NT2/D1 (cell line): ENCODE data around the gene MFAP5.
"Not testable (repeated sequence)": the region's sequence is repeated elsewhere in the genome, so short reads cannot be mapped to it uniquely, and the experiment has no call there.

Experiments used
- DNase-seq: peaks from one replicate; pipeline ENCODE4 v3.0.0-alpha.2; 2011; ENCODE audit warnings: low read depth, low spot score
- H3K27me3 ChIP-seq: 2 replicates; pipeline ENCODE4 v1.6.0; 2011; ENCODE audit warnings: mild to moderate bottlenecking; ENCODE audit not compliant: insufficient read length, insufficient read depth
- H3K36me3 ChIP-seq: 2 replicates; pipeline ENCODE4 v1.6.1; 2011; ENCODE audit warnings: mild to moderate bottlenecking, low read length, mixed read lengths; ENCODE audit not compliant: insufficient read depth, insufficient read length
- H3K4me1 ChIP-seq: 2 replicates; pipeline ENCODE4 v1.5.1; 2011; ENCODE audit not compliant: insufficient read depth, insufficient read length
- H3K4me3 ChIP-seq: 2 replicates; pipeline ENCODE4 v1.5.1; 2011; ENCODE audit warnings: low read depth; ENCODE audit not compliant: insufficient read length
- H3K9ac ChIP-seq: 2 replicates; pipeline ENCODE4 v1.6.0; 2011; ENCODE audit warnings: low read depth; ENCODE audit not compliant: insufficient read length
- H3K9me3 ChIP-seq: 2 replicates; pipeline ENCODE4 v1.5.1; 2011; ENCODE audit warnings: mild to moderate bottlenecking, low read length; ENCODE audit not compliant: insufficient read depth
- SUZ12 ChIP-seq: IDR thresholded peaks from 2 replicates; pipeline ENCODE4 v1.6.1; 2011; ENCODE audit not compliant: insufficient read length, insufficient read depth; ENCODE audit errors: extremely low read depth
- YY1 ChIP-seq: IDR thresholded peaks from 2 replicates; pipeline ENCODE4 v1.6.1; 2011; ENCODE audit not compliant: insufficient read length, insufficient read depth
- ZNF274 ChIP-seq: IDR thresholded peaks from 2 replicates; pipeline ENCODE4 v1.6.1; 2011; ENCODE audit warnings: mild to moderate bottlenecking, low read depth, low read length

MFAP5 gene

DNA sequence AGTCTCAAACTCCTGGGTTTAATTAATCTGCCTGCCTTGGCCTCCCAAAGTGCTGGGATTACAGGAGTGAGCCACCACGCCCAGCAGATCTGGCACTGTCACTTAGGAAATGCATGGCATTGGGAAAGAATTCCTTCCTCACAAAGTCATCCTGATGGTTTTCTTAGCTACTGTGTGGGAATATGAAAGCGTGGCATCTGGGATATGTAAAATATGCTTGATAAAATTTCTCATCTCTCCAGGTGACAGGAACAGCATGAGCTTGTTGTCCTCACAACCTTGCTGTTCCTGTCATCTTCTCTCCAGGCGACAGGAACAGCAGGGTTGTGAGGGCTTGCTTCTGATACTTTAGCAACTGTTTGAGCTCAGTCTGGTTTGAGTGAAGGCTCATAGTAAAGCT, 33.9 kb downstream of the MFAP5 start:
- no peaks in the 10 kb centered on the region for H3K27me3 ChIP-seq
- H3K36me3 ChIP-seq: no peaks in the 10 kb centered on the region
- no peaks in the 10 kb centered on the region for H3K4me1 ChIP-seq
- no peak for TF ChIP-seq YY1
- no peak for TF ChIP-seq ZNF274
- no peak for TF ChIP-seq SUZ12
- no peak overlapping the region for H3K4me3 ChIP-seq
- H3K9ac ChIP-seq: no peak overlapping the region
- DNase-seq: no peak
- peaks cover 24% of the 10 kb centered on the region for H3K9me3 ChIP-seq

DNA sequence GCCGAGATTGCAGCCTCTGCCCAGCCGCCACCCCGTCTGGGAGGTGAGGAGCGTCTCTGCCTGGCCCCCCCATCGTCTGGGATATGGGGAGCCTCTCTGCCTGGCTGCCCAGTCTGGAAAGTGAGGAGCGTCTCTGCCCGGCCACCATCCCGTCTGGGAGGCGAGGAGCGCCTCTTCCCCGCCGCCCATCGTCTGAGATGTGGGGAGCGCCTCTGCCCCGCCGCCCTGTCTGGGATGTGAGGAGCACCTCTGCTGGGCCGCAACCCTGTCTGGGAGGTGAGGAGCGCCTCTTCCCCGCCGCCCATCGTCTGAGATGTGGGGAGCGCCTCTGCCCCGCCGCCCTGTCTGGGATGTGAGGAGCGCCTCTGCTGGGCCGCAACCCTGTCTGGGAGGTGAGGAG, 37.9 kb downstream of the MFAP5 start:
- not testable (repeated sequence) for H3K27me3 ChIP-seq, H3K4me3 ChIP-seq, H3K9ac ChIP-seq, H3K4me1 ChIP-seq, DNase-seq, H3K36me3 ChIP-seq
- peaks cover 17% of the 10 kb centered on the region for H3K9me3 ChIP-seq

DNA sequence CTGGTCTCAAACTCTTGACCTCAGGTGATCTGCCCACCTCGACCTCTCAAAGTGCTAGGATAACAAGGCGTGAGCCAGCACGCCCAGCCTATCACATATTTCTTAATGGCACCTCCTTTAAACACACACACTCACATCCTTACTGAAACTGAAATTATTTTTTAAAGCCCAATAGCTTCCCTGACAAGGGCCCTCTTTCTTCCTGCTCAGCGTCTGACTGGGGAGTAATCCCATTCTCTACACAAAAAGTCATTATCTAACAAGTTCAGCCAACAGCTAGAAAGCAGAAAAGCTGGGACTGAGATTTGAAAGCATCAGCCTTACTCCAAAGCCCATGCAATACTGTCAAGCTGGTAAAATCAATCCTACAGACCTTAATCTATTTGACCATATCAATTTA, 40.0 kb downstream of the MFAP5 start:
- Histone ChIP-seq H3K9me3 (peaks cover 17% of the 10 kb centered on the region), H3K27me3 (no peaks in the 10 kb centered on the region), H3K9ac (no peak overlapping the region), H3K4me3 (no peak overlapping the region), H3K4me1 (no peaks in the 10 kb centered on the region), H3K36me3 (no peaks in the 10 kb centered on the region)
- DNase-seq: no peak
- TF ChIP-seq SUZ12 (no peak), ZNF274 (no peak), YY1 (no peak)

DNA sequence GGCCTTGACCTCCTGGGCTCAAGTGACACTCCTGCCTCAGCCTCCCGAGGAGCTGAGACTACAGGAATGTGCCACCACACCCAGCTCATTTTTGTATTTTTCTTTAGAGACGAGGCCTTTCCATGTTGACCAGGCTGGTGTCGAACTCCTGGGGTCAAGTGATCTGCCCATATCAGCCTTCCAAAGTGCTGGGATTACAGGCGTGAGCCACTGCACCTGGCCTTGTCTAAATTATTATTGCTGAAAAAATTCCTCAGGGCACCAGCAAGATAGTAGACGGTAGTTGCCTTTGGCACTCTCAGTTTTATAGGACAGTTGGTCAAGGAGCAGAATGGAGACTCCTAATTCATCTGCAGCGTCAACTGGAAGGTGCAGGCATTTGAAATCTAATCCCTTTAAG, 47.4 kb downstream of the MFAP5 start:
- no peaks in the 10 kb centered on the region for H3K36me3 ChIP-seq
- peaks cover 5% of the 10 kb centered on the region; the same call in 1 of the 2 replicates for H3K9me3 ChIP-seq
- DNase-seq: no peak
- no peak overlapping the region for H3K4me3 ChIP-seq
- no peaks in the 10 kb centered on the region for H3K4me1 ChIP-seq
- H3K9ac ChIP-seq: no peak overlapping the region
- no peaks in the 10 kb centered on the region for H3K27me3 ChIP-seq
- no peak for TF ChIP-seq YY1
- no peak for TF ChIP-seq ZNF274
- TF ChIP-seq SUZ12: no peak

DNA sequence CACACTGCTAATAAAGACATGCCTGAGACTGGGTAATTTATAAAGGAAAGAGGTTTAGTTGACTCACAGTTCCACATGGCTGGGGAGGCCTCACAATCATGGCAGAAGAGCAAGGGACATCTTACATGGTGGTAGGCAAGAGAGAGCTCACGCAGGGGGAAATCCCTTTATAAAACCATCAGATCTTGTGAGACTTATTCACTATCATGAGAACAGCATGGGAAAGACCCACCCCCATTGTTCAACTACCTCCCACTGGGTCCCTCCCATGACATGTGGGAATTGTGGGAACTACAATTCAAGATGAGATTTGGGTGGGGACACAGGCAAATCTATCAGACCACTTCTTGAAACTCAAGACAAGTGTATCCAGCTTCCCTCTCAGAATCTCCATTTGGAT, 48.7 kb downstream of the MFAP5 start:
- H3K4me1 ChIP-seq, DNase-seq, H3K9ac ChIP-seq, H3K36me3 ChIP-seq, H3K27me3 ChIP-seq, H3K4me3 ChIP-seq, H3K9me3 ChIP-seq: not testable (repeated sequence)

DNA sequence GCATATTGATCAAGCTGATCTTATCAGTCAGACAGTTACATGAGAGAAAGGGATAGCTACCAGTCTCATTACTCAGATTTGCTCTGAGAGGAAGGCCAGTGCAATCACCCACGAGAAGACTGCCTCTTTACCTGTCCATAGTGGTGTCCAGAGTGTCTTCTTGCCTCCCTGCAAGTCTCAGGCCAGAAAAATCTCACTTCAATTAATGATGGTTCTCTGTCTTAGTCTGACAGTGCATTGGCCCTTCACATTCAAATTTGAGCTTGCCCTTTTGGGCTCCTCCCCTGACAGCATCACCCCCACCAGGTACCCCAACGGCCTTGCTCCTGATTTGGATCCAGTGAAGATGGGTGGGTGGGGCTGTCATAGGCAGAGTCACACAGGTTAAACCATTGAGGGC, 50.0 kb downstream of the MFAP5 start, which contains the start of gene AICDA:
TSS of gene AICDA (minus strand) at position 231 of the 400 bp plus-strand sequence. CDS start at position 139, 92 bp downstream.
- no peak for DNase-seq
- no peaks in the 10 kb centered on the region for H3K27me3 ChIP-seq
- TF ChIP-seq YY1: no peak
- TF ChIP-seq SUZ12: no peak
- no peak for TF ChIP-seq ZNF274
- H3K4me1 ChIP-seq: no peaks in the 10 kb centered on the region
- H3K4me3 ChIP-seq: no peak within 1 kb of the TSS
- H3K36me3 ChIP-seq: no peaks in the 10 kb centered on the region
- no peak within 1 kb of the TSS for H3K9ac ChIP-seq
- H3K9me3 ChIP-seq: peaks cover 5% of the 10 kb centered on the region; the same call in 1 of the 2 replicates

DNA sequence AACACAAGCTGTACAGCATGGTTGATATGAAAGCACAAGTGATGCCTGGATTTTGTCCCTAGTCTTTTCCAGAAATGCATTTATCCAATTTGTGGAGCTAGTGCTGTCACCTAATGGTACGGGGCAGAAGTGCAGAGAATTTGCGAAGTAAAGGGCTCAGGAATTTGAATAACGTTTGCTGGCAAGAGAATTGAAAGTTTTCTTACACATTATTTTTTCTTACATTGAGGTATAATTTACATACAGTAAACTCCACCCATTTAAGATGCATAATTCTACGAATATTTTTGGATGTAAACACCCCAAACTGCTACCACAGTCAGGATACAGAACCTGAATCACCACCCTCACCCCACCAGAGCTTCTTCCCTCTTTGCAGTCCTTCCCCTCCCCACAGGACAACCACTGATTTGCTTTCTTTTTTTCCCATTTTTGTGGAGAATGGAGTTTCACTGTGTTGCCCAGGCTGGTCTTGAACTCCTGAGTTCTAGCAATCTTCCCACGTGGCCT, 53.5 kb downstream of the MFAP5 start:
- TF ChIP-seq YY1: no peak
- no peak for TF ChIP-seq SUZ12
- no peak for TF ChIP-seq ZNF274
- no peaks in the 10 kb centered on the region for H3K36me3 ChIP-seq
- H3K27me3 ChIP-seq: no peaks in the 10 kb centered on the region
- no peak overlapping the region for H3K9ac ChIP-seq
- H3K9me3 ChIP-seq: peaks cover 2% of the 10 kb centered on the region; the same call in 1 of the 2 replicates
- no peak overlapping the region for H3K4me3 ChIP-seq
- DNase-seq: peak; percentile 73
- H3K4me1 ChIP-seq: peaks cover 3% of the 10 kb centered on the region

DNA sequence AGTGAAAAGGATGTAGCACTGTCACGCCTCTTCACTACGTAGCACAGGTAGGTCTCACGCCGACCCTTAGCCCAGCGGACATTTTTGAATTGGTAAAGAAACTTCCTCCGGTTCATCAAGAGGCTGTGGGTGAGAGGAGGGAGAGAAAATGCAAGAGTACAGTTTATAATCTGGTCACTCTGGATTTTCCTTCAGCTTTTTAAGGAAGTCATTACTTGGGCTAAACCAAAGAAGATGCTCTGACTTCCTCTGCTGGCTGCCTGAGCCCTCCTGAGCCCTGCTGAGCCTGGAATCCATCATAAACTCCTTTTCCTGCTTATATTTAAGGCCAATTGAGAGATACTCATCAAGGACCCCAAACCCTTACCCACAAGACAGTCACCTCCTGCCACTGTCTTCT, 55.7 kb downstream of the MFAP5 start:
- no peak for TF ChIP-seq ZNF274
- TF ChIP-seq SUZ12: no peak
- no peak for TF ChIP-seq YY1
- no peaks in the 10 kb centered on the region for H3K9me3 ChIP-seq
- no peaks in the 10 kb centered on the region for H3K27me3 ChIP-seq
- no peaks in the 10 kb centered on the region for H3K36me3 ChIP-seq
- no peak for DNase-seq
- H3K9ac ChIP-seq: no peak overlapping the region
- peaks cover 3% of the 10 kb centered on the region for H3K4me1 ChIP-seq
- no peak overlapping the region for H3K4me3 ChIP-seq
